ENCODE measurements around the gene EPHA4.

The EPHA4 gene

DNA sequence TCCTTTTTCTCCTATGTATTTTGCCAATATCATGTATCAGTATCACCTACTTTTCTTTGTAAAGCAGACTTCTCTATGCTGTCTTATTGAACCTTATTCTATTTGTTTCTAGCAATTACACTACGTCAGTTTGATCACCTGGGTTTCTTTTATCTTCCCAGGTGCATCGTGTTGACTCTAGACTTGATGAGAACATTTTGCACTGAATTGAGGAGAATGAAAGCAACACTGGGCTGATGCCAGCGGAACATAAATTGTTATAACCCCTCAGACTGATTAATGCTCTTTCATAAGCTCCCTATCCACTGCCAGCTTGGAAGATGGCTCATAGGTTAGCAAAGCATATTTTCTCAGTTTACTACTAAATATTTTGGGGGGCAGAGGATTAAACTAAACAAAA, 140.6 kb downstream of the EPHA4 start:
- TF ChIP-seq FOXM1 (IDR thresholded peaks at IDR 0.05; ENCODE audit: borderline replicate concordance, low read depth) (no peak), EGR1 (IDR thresholded peaks at IDR 0.05) (no peak), TCF12 (IDR thresholded peaks at IDR 0.05; ENCODE audit: low read depth) (no peak), YY1 (IDR thresholded peaks at IDR 0.05; ENCODE audit: low read depth) (no peak), EP300 (IDR thresholded peaks at IDR 0.05; ENCODE audit: borderline replicate concordance) (no peak), TAF1 (IDR thresholded peaks at IDR 0.05; ENCODE audit: low read depth) (no peak), ZBTB7A (IDR thresholded peaks at IDR 0.05; ENCODE audit: low read depth) (no peak), REST (IDR thresholded peaks at IDR 0.05; ENCODE audit: low read depth) (no peak), RAD21 (IDR thresholded peaks at IDR 0.05; ENCODE audit: low read depth) (no peak)

DNA sequence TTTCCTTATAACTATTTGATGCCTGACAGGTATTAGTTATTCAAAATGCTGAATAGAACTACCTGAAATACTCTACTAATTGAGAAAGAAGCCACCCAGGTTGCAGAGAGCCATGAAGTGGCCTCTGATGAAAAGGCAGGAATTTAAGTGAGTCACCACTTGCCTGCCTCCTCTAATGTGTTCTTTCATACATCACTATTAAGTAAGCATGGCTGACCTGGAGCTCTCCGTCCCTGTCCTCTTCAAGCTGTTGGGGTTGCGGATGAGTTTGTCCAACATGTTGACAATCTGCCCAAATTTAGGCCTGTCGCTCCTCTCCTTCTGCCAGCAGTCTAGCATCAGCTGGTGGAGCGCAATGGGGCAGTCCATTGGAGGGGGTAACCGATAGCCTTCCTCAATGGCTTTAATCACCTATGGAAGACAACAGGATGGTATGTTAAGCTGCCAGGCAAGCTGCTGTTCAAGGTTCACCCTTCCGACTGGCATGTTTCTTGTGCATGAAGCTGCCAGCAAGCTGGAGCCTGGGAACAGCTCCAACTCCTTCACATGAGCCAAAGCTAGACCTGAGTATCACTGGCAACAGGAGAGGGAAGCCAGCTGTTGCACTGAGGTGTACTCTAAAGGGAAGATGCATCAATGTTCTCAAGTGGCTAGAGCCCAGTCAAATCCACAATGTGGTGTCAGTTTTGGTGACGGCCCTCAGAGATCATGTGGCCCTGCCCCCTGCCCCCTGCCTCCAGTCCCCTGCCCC, 142.2 kb downstream of the EPHA4 start:
- TF ChIP-seq CREB1 (IDR thresholded peaks at IDR 0.05; ENCODE audit: low read depth) = no peak
- TF ChIP-seq FOXM1 (IDR thresholded peaks at IDR 0.05; ENCODE audit: borderline replicate concordance, low read depth) = no peak
- no peak for TF ChIP-seq ZBTB7A (IDR thresholded peaks at IDR 0.05; ENCODE audit: low read depth)
- no peak for TF ChIP-seq NFIC (IDR thresholded peaks at IDR 0.05)
- TF ChIP-seq TEAD4 (IDR thresholded peaks at IDR 0.05) = no peak
- TF ChIP-seq EP300 (IDR thresholded peaks at IDR 0.05; ENCODE audit: borderline replicate concordance) = no peak
- no peak for TF ChIP-seq REST (IDR thresholded peaks at IDR 0.05; ENCODE audit: low read depth)
- TF ChIP-seq, protein P1, sequence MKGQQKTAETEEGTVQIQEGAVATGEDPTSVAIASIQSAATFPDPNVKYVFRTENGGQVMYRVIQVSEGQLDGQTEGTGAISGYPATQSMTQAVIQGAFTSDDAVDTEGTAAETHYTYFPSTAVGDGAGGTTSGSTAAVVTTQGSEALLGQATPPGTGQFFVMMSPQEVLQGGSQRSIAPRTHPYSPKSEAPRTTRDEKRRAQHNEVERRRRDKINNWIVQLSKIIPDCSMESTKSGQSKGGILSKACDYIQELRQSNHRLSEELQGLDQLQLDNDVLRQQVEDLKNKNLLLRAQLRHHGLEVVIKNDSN (IDR thresholded peaks at IDR 0.05) = no peak
- TF ChIP-seq TCF12 (IDR thresholded peaks at IDR 0.05; ENCODE audit: low read depth) = no peak
- TF ChIP-seq MAX (IDR thresholded peaks at IDR 0.05) = no peak

GRCh38 chr2:221428896-221429295, 143.2 kb downstream of the EPHA4 start:
- no peak for TF ChIP-seq CEBPB (IDR thresholded peaks at IDR 0.05)
- TF ChIP-seq EP300 (IDR thresholded peaks at IDR 0.05; ENCODE audit: borderline replicate concordance) = no peak
- TF ChIP-seq NFIC (IDR thresholded peaks at IDR 0.05) = no peak
- TF ChIP-seq YY1 (IDR thresholded peaks at IDR 0.05; ENCODE audit: low read depth) = no peak
- no peak for TF ChIP-seq TAF1 (IDR thresholded peaks at IDR 0.05; ENCODE audit: low read depth)
- no peak for TF ChIP-seq EGR1 (IDR thresholded peaks at IDR 0.05)
- TF ChIP-seq, protein P1 (IDR thresholded peaks at IDR 0.05) = no peak
- TF ChIP-seq ZBTB7A (IDR thresholded peaks at IDR 0.05; ENCODE audit: low read depth) = no peak
- no peak for TF ChIP-seq REST (IDR thresholded peaks at IDR 0.05; ENCODE audit: low read depth)
- no peak for TF ChIP-seq FOXM1 (IDR thresholded peaks at IDR 0.05; ENCODE audit: borderline replicate concordance, low read depth)
- TF ChIP-seq TEAD4 (IDR thresholded peaks at IDR 0.05) = no peak
- no peak for TF ChIP-seq MAX (IDR thresholded peaks at IDR 0.05)
- TF ChIP-seq RAD21 (IDR thresholded peaks at IDR 0.05; ENCODE audit: low read depth) = no peak
- no peak for TF ChIP-seq TCF12 (IDR thresholded peaks at IDR 0.05; ENCODE audit: low read depth)
- no peak for TF ChIP-seq CREB1 (IDR thresholded peaks at IDR 0.05; ENCODE audit: low read depth)

DNA sequence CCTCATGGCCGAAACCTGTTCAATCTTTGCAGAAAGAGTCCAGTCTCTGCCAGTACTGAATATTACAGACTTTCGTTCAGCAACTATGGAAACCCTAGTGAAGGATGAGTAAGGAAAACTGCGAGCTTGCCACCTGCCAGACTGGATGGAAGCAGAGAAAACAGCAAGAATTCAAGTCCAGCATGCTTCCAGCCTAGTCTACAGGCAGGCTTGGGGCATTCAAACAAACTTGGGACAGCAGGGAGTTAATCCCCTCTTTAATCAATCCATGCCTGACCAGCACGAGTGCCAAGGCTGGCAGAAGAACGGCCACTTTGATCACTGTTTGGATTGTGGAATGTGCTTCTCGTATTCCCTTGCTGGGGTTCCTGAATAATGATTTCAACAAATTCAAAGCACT, 145.2 kb downstream of the EPHA4 start:
- TF ChIP-seq MAX (IDR thresholded peaks at IDR 0.05) (no peak), TEAD4 (IDR thresholded peaks at IDR 0.05) (no peak), YY1 (IDR thresholded peaks at IDR 0.05; ENCODE audit: low read depth) (no peak)
- TF ChIP-seq, protein P1 (IDR thresholded peaks at IDR 0.05) = no peak
